ENCODE data around the gene ZNRF1.

The ZNRF1 gene

DNA sequence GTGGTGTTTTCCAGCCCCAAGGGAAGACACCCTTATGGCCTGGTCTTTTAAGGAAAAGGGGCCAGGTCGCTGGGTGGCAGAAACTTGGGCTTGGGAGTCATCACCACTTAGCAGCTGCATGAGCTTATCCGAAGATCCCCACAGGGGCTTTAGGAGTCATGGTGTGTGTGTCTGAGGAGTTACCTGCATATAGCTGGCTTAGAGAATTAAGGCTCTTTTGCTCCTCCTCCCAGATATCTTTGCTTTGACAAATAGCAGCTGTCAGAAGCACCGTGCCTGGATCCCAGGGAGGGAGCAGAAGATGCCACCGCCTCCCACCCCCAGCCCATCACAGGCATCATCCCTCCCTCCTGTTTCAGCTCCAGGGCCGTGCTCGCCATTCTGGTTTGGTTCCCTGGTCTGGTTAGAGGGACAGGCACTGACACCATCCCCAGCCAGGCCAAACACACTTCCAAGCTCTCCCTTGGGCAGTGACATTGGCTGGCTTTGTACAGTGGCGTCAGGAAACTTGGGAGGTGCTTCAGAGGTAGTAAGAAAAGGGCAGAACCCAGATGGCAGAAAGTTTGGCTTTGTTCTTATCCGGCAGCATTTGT, 100.3 kb downstream of the ZNRF1 start:
- no peak for DNase-seq (ENCODE audit: low read depth)

- DNase-seq (ENCODE audit: low read depth) = no peak
Observed at GRCh38 chr16:75099738-75100602, 101.1 kb downstream of the ZNRF1 start.

DNA sequence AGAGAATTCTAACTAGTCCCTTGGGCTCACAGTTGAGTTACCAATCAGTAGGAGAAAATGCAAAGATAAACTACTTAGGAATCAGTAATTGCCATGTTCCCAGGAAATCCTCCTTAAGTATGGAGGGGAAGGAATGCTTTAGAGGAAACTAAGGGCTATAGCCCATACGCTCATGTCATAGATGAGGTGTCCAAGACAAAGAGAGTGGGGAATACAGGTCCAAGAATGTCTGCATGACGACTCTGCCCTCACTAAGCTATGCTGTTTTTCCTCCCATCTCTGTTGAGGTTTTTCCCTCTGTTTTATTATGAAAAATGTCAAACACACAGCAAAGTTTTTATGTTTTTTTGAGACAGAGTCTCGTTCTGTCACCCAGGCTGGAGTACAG, 101.8 kb downstream of the ZNRF1 start:
- DNase-seq (ENCODE audit: low read depth) = no peak

- DNase-seq (ENCODE audit: low read depth) = no peak
Observed at GRCh38 chr16:75101635-75102034, 102.8 kb downstream of the ZNRF1 start.

DNA sequence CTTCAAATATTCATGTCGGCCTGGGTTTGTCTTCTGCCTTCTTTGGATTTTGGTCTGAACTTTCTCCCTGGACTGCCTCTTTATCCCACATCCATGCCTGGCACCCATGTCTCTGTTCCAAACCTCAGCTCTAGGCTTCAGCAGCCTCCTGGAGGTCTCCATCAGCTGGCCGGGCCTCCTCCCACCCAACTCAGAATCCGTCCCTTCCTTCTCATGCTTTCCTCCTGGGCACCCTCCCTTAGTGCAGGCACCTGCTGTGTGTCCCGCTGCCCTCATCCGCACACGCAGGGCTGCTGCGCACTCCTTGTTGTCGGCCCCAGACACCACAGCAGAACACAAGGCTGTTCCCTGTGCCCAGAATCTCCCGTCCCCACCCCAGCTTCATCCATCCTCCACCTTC, 103.8 kb downstream of the ZNRF1 start:
- no peak for DNase-seq (ENCODE audit: low read depth)

DNA sequence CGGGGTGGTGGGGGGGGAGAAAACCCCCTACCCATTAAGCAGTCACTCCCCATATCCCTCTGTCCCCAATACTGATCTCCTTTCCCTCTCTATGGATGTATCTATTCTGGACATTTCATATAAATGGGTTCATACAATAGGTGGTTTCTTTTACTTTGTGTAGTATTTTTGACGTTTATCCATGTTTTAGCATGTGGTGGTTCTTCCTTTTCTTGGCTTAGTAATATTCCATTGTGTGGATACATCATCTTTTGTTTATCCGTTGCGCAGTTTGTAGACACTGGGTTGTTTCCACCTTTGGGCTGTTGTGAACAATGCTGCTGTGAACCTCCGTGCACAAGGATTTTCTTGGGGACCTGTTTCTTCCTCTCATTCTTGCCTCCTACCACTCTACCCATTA, 105.2 kb downstream of the ZNRF1 start:
- DNase-seq (ENCODE audit: low read depth) = no peak

GRCh38 chr16:75104836-75105235, 106.0 kb downstream of the ZNRF1 start:
- no peak for DNase-seq (ENCODE audit: low read depth)

- no peak for DNase-seq (ENCODE audit: low read depth)
Observed at GRCh38 chr16:75105306-75106061, 106.7 kb downstream of the ZNRF1 start.

DNA sequence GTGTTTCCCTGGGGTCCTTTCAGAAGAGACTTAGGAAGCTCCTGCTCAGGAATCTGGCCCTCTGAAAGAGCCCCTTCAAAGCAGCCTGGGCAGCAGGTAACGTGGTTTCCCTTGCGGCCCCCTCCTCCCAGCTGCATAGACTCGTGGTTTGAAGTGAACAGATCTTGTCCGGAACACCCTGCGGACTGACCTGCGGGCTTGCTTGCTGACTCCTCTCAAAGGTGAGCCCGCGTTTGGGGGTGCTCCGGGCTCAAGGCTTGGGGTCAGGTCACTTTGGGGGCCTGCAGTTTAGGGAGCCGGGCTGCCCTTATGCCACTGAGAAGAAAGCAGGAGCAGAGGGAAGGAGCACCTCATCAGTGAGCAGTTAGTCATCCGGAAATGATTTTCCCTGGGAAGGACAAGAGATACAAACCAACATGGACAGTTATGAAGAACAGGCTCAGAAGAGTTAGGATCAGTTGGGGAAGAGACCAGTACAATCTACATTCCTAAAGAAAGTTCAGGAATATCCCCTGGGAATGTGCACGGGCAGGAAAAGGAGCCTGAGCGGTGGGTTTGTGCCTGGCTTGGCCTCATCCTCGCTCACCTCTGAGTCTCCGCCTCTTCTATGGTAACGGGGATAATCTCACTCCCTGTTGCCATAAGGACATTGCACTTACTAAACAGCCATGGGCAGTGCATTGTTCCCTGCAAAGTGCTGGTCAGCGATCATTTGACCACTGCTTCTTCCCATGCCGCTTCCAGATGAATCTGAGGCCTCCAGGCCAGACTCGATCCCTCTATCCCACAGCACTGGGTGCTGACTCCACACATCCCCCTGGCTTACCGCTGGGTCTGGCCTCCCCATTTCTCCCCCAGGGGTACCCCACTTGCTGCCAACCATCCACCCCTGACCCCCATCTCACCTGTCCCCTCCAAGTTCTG, 107.8 kb downstream of the ZNRF1 start:
- no peak for DNase-seq (ENCODE audit: low read depth)

- DNase-seq (ENCODE audit: low read depth) = no peak
Observed at GRCh38 chr16:75107505-75107904, 108.7 kb downstream of the ZNRF1 start.

DNA sequence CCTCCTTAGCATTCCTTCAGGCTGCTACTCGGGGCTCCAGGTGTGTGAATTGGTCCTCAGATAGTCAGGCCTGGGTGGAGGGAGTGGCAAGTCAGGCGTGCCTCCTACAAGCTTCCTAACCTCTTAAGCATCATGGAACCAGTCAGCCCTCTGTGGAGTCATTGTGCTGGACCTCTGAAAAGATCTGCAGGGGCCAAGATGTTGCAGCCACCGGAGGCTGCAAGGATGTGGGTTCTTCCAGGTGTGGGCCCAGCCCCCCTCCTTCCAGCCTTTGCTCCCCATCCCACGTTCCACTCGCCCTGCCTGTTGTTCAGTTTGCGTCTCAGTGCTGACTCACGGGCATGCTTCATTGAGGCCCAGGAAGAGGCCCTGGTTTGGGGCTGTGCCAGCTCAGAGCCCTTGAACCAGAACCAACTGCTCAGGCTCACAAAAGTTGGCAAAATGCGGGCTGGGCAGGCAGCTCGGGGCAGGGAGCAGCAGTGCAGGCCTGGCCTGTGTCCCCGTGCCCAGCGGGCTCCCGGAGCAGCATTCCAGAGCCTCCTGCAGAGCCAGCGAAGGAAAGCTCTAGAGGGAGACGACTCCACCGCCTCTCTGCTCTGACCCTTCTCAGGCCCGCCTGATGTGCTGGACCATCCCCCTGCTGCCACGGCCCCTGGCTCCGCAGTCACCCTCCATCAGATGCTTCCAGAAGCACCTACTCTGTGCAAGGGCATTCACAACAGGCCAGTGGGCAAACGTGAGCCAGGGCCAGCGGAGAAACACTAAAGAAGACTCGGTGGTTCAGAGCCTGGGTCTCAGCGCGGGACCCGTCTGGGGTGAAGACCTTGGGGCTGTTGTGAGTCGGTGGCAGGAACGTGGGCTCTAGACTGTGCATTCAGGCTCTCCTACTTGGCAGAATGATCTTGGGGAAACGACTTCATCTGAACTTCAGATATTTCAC, 110.2 kb downstream of the ZNRF1 start:
- peak; percentile 79 for DNase-seq (ENCODE audit: low read depth)

GRCh38 chr16:75109732-75110243, 111.0 kb downstream of the ZNRF1 start:
- no peak for DNase-seq (ENCODE audit: low read depth)

DNA sequence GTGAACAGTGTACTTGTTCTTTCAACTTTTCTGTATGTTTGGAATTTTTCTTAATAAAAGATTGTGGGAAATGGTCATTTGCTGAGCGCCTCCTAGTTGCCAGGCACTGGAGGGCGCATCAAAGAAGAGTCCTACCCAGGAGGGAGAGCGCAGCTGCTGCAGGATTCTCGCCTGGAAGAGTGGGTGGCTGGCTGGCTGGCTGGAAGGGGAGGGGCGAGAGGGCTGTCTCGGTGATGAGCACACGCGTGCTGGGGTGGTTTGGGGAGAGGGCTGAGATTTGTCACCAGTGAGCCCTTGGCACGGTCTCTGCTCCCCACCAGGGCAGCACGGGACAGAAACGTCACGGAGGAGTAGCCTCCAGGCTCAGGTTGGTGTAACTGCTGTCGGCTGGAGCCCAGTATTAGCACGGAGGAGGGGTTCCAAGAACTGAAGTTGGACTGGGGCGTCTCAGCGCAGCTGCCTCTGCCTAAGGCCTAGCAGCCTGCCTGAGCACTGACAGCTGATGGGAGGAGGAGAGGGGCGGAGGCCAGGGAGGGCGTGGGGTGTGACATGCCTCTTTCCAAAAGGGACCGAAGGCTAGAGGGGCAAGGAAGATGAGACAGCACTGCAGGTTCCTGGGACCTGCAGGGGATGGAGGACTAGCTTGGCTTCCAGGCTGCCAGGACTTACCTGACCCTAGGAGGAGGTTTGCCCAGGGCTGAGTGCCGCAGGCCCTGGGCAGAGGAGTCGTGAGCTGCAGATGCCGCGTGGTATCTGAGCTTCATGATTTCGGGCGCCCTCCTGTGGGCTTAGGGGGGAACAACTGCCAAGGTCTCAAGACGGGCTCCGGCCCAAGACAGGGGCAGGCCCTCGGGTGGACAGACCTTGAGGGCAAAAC, 112.1 kb downstream of the ZNRF1 start:
- DNase-seq (ENCODE audit: low read depth) = peak; percentile 85

GRCh38 chr16:75111514-75111940, 112.7 kb downstream of the ZNRF1 start:
- no peak for DNase-seq (ENCODE audit: low read depth)

DNA sequence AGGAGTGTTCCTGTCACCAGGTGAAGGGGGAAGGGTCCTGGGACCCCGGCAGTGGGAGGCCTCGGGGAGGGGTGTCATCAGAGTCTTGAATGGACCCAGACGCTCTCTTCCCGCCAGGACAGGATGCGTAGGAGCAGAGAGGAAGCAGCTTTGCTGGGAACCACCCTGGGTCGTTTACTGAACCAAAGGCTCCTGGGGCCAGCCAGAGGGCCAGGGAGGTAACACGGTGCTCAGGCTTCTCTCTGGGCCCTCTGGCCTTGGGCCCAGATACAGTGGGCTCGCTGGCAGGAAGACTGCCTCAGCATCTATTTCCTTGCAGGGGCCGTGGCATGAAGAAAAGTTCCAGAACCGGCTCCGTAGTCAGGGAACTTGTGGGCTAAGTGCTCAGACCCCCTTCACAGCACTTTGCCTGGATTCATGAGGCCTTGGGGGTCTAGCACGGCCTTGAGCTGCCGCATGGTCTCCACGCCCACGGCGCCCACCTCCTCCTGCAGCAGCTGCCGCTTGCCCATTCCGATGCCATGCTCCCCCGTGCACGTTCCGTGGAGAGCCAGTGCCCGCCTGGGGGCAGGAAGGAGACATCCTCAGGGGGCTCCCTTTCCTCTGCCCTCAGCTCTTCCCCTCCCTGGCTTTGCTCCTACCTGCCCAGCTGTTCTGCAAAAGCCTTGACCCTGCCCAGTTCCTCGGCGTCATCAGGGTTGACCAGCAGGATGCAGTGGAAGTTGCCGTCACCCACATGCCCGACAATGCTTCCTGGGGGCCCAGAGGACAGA, 113.3 kb downstream of the ZNRF1 start:
- DNase-seq (ENCODE audit: low read depth) = no peak

DNA sequence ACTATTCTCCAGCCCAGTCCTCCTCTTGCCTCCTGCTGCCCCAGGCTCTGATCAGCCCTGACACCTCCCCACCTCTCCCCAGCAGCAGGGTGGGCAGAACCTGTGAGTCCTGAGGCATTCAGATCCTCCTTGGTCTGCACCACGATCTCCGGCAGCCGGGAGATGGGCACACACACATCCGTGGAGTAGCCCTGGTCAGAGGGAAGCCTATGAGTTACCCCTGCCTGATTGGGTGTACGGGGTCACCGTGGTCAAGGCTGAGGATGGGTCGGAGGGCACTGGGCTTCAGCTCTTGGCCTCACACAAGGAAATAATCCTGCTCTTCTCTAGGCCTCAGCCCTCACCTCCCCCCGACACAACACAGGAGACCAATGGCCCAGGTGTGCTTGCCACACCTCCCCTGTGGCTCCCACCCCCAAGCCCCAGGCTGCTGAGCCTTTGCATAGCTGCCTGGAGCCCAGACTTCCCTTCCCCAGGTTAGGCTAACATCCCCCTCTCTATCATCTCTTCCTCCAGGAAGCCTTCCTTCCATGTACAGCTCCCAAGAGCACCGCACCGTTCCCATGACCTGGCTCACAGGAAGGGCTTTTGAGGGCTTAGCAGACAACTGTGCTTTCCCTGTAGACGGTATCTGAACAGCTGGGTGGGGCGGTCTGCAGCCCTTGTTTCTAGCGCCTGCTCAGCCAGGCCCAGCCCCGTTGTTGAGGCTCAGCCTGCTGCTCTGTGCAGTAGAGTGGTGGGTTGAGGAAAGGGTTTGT, 114.1 kb downstream of the ZNRF1 start:
- no peak for DNase-seq (ENCODE audit: low read depth)

- no peak for DNase-seq (ENCODE audit: low read depth)
Observed at GRCh38 chr16:75113541-75114121, 114.8 kb downstream of the ZNRF1 start.
